Measurements from ENCODE around the gene ASCL3.
"Not testable (repeated sequence)": the region's sequence is repeated elsewhere in the genome, so short reads cannot be mapped to it uniquely, and the experiment has no call there.

Gene ASCL3

GRCh38 chr11:8947230-8947943, 4.6 kb upstream of the ASCL3 start:
- no peak for DNase-seq

DNA sequence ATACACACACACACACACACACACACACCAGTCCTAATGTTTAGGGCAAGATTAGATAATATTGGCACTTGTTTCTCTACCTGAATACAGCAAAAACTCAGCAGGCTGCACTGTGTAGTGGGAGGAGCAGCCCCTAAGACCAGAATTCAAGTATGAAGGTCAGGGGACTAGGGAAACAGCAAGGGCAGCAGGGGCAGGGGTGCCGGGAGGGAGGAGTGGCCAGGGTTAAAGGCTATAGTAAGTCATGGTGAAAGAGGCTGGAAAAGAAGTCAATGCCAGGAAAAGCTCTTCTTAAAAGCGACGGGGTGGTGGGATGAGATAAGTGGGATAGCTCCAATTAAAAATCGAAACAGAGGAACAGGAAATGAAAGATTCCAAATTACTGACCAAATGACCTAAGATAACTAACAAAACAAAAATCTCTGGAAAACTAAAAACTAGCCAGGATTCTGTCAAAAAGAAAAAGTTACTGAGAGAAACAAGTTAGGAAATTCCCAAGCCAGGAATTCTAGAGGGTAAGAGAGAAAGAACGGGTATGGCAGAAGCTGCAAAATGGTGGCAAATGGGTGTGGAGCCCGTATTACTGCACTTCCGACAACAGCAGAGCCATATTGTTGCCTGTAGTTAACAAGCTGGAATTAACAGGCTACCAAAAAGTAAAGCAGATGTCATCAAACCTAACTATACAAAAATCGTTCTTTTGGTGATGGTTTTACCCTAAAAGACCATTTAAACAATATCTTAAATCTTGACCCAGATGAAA, 1.3 kb downstream of the ASCL3 start:
- no peak for DNase-seq

DNA sequence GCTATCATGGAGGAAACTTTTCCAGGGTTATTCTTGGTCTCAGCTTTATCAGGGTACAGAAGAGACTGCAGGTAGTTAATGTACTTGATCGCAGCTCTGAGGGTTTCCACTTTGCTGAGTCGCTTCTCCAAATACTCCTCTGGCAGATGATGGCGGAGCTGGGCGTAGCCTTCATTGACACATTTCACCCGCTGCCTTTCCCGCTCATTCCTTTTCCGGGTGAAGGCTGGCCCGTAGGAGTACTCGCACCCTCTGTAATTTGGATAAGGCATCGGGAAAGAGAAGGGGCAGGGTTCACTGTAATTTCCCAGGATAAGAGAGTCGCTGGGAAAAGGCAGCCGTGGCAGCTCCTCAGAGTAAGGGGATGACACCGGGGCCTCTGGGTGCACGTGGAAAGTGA, 5.2 kb downstream of the ASCL3 start:
- no peak for DNase-seq

DNA sequence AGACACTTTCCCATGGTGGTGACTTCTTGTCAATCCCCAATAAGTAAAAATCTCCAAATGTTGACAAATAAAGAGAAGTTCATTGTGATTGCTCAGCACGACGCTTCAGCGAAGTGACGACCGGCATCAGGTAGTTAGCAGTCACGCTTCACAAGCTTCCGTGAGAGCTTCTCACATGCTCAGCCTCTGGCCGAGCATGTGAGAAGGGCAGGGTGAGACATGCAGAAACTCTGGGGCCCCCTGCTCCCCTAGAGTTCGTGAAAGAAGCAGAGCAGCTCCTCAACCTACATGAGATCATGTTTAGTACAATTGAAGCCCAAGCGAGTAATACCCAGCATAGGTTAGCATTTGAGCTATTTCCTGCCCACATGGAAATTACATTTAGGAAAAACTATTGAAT, 5.7 kb downstream of the ASCL3 start:
- DNase-seq, result no peak

- DNase-seq, result not testable (repeated sequence)
These were observed 7.0 kb downstream of the ASCL3 start for GRCh38 chr11:8935789-8936188.

GRCh38 chr11:8934742-8935488, 7.9 kb downstream of the ASCL3 start:
- no peak for DNase-seq

- no peak for DNase-seq
These were observed 8.9 kb downstream of the ASCL3 start for GRCh38 chr11:8933931-8934330.

DNA sequence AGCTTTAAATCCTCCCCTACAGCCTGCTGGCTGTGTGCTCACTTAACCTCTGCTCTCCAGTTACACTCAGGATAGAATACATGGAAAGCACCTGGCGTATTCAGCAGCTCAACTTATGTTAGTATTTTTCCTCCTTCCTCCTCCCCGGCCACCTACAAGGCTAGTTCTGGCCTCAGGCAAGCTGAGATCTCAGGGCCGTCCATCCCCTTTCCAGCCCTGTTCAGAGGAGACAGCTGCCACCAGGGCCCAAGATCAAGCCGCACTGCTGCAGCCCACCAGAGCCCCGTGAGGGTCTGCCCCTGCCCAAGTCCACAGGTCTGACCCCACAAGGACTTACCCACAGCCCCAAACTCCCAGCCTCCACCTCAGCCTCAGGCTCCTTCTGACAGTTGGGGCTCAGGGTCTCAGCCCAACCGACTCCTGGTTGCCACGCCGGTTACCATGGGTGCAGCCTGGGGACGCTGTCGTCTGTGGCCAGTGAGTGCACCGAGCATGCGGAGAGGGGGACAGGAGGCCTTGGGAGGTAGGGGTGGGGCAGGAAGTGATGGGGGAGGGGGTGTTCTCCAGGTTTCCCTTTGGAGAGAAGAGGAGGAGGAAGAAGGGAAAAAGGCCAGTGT, 10.1 kb downstream of the ASCL3 start, which contains the start of gene C11orf16:
C11orf16 (minus strand) TSS at position 384 of the 617 bp plus-strand sequence. CDS start 639 bp downstream, outside the sequence.
- no peak for DNase-seq

GRCh38 chr11:8930456-8931175, 12.2 kb downstream of the ASCL3 start:
- no peak for DNase-seq

DNA sequence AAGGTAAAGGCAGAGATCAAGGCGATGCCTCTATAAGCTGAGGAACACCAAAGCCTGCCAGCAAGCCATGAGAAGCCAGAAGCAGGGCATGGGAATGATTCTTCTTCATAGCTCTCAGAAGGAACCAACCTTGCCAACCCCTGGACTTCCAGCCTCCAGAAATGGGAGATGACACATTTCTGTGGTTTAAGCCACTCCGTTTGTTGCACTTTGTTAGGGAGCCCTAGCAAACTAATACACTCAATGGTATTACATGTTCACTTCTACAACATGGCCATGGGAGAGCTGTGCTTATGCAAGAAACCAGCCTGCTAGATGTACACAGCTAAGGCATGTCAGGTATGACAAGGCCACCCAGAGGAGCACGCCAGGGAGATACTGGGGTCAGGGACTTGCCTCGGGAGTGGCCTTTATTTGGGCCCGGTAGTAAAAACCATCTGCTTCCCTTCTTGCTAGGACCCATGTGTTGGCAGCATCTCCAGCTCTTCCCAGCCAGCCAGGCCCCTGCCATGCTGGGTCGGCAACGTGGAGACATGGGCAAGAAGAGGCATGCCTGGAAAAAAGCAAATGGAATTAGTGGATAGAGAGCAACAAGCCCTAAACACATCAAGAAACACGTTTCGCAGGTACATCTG, 13.7 kb downstream of the ASCL3 start:
- no peak for DNase-seq

DNA sequence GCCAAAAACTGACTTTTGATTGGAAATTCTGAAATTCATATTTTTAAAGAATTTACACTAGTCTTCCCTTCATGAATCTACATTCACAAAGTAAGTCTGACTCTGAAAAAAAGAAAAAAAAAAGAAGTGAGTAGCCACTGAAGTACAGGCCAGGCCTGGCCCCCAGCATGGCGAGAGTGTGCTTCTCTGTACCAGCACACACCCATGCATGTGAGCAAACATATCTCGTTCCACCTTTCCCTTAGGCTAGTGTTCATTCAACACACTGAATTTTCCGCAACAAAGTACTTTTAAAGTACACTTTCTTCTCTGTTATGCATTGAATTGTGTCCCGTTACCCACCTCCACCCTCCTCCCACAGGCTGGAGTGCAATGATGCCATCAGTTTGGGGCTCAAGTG, 14.6 kb downstream of the ASCL3 start:
- no peak for DNase-seq

- no peak for DNase-seq
These were observed 15.6 kb downstream of the ASCL3 start for GRCh38 chr11:8927233-8927632.

GRCh38 chr11:8926236-8926635, 16.6 kb downstream of the ASCL3 start:
- DNase-seq, result no peak

DNA sequence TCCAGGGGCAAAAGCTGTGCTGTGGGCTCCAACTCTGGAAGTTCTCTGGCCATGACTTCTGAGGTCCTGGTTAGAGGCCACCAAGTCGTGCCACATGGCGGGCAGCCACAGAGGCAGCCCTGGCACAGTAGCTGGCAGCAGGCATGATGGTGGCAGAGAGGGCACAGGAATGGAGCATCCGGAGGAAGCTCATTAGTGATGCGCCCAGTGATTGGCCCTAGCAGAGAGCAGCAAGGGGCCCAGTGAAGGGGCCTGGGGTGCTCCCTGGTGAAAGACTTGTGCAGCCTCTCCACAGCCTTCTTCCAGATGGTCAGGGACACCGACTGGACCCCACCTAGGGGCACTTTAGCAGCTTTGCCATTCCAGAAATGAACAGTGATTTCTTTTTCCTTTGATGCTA, 17.1 kb downstream of the ASCL3 start:
- DNase-seq, result no peak

GRCh38 chr11:8922691-8923090, 20.1 kb downstream of the ASCL3 start:
- no peak for DNase-seq

DNA sequence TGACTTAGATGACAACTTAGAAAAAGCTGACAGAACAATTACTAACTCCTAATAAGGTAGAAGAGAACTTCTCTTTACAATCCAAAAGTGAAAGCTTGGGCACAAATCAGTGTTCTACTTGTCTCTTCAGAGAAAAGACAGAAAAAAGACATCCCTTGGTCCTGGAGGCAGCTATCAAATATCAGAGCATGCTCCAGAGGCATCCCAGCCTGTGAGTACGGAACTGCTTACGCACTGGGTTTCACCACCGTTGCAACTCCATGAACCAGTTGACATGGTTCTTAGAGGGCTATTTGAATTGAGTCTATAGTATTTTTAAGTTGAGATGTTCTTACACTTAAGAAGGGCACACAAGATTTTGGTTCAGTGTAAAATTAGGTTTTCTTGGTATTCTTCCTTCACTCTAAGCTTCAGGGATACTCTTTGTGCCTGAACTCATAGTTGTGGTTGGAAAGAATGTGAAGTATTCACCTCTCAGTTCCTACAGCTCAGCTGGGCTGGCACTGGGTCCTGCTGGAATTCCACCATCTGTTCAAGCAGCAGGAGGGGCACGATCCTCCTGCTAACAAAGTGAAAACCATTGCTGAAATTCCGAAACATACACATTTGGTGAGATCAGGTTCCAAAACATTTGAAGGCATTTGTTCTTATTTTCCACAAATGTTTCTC, 25.5 kb downstream of the ASCL3 start:
- no peak for DNase-seq

- DNase-seq, result no peak
These were observed 28.2 kb downstream of the ASCL3 start for GRCh38 chr11:8914661-8915018.

GRCh38 chr11:8913961-8914660, 28.7 kb downstream of the ASCL3 start:
- peak; percentile 48 for DNase-seq

GRCh38 chr11:8911029-8911823, 31.6 kb downstream of the ASCL3 start, which contains the start of gene AKIP1:
AKIP1 (plus strand) TSS chr11:8911189; CDS start chr11:8911450, 261 bp downstream.
- DNase-seq, result peak; percentile 82

GRCh38 chr11:8910649-8911026, 32.2 kb downstream of the ASCL3 start:
- no peak for DNase-seq
